Hindlimb muscle (tissue), 1 donor: ENCODE measurements around the gene TBXAS1. TPM values are rescaled to one million over a fixed set of nuclear protein-coding genes. Genes with fewer than 3 reads are reported as not detected.
"Not testable (repeated sequence)": the region's sequence is repeated elsewhere in the genome, so short reads cannot be mapped to it uniquely, and the experiment has no call there.

Source experiments
- DNase-seq: peaks from one replicate; pipeline ENCODE4 v3.0.0-alpha.2; 2013
- polyA plus RNA-seq: library from polyadenylated mRNA; unstranded; fragments of 120-200 nt; gene quantifications from one replicate; pipeline ENCODE4 v1.2.1, GENCODE V29; 2013; ENCODE audit not compliant: insufficient read length

TBXAS1 gene
- polyA plus RNA-seq, 1 donor = 6.4 TPM

GRCh38 chr7:139893461-139893860 is 64.4 kb downstream of the TBXAS1 start:
- no peak for DNase-seq

GRCh38 chr7:139893999-139894398 is 64.9 kb downstream of the TBXAS1 start:
- no peak for DNase-seq

DNA sequence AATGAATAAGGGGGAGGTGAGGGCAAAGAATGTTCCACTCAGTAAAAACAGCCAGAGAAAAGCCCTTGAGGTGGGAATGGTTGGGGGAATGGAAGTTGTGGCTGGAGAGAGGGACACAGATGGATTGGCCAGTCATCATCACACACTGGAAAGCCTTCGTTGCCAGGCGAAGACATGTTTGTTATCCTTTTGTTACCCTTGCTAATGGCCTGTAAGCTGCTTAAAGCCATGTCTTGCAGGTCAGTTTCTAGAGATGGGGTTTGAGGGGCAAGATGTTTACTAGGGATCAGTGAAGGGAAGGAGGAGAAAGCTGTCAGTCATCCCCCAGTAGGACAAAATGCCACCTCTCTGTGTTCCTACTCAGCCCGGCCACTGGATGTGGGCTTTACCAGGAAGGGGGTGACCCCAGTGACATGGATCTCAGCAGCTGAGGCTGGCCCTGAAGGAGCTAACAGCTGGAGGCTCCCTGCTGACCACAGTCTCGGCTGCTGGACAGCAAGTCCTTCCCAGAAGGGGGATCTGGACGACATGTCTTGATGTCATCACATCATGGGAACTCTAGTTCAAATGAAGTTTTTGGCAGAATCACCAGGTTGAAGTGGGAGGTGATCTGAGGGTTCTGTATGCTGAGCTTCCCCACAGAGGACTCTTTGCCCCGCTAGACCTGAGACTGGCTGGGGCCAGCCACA is 66.2 kb downstream of the TBXAS1 start:
- DNase-seq = no peak

- no peak for DNase-seq
Observed at GRCh38 chr7:139896288-139896687, 67.2 kb downstream of the TBXAS1 start.

DNA sequence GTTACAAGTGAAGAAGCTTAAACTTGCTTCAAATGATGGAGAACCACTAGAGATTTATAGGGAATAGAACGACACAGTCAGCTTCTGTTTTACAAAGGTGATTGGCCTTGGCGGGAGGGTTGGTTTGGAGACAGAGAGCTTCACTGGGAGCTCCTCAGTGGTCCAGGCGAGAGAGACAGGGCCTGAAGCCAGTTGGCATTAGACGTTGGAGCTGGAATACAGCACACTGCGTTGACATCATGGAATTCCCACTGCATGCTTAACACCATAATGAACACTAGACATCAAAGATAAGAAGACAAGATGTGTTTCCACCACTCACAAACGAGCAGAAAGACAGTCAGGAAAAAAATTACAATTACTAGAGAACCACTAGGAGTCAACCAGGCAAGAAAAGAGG is 67.8 kb downstream of the TBXAS1 start:
- peak; percentile 25 for DNase-seq

DNA sequence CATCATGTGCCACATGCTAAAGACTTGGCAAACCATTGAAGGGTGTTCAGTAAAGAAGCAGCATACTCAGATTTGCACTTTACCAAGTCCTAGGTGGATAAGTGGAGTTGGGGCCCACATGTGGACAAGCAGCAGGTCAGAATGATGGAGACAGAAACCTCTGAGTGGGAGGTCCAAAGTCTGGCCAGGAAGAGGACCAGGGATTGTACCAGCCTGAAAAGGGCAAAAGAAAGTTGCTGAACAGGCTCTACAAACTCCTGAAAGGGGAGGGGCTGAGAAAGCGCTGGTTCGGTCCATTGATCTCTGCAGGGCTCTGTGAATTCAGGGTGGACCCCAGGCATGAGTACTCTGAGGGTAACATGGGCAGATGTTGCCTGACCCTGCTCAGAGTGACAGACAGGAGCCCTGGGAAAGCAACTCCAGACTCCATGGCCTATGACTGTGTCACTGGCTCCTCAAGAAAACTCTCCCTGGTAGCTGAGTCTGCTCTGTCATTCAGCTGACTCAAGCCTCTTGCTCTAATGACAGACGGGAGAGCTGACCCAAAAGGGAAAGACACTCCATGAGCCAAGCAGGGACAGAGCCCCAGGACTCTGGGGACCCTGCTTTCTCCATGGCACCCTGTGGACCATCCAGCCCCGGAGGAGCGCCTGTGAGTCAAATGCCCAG is 68.5 kb downstream of the TBXAS1 start:
- DNase-seq = no peak

GRCh38 chr7:139898483-139898882 is 69.4 kb downstream of the TBXAS1 start:
- DNase-seq = no peak

- no peak for DNase-seq
Observed at GRCh38 chr7:139899328-139899955, 70.4 kb downstream of the TBXAS1 start.

- no peak for DNase-seq
Observed at GRCh38 chr7:139900326-139900725, 71.3 kb downstream of the TBXAS1 start.

- no peak for DNase-seq
Observed at GRCh38 chr7:139901056-139901795, 72.2 kb downstream of the TBXAS1 start.

DNA sequence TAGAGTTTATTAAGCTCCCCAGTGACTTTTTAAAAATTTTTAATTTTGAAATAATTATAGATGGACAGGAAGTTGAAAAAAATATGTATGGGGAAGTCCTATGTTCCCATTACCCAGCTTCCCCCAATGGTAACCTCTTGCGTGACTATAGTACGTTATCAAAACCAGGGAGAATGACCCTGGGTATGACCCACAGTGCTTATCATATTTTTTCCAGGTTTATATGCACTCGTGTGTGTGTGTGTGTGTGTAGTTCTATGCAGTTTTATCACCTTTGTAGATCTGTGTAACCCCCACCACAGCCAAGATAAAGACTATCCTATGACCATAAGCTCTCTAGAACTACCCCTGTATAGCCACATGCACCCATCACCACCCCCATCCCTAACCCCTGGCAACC is 72.8 kb downstream of the TBXAS1 start:
- no peak for DNase-seq

DNA sequence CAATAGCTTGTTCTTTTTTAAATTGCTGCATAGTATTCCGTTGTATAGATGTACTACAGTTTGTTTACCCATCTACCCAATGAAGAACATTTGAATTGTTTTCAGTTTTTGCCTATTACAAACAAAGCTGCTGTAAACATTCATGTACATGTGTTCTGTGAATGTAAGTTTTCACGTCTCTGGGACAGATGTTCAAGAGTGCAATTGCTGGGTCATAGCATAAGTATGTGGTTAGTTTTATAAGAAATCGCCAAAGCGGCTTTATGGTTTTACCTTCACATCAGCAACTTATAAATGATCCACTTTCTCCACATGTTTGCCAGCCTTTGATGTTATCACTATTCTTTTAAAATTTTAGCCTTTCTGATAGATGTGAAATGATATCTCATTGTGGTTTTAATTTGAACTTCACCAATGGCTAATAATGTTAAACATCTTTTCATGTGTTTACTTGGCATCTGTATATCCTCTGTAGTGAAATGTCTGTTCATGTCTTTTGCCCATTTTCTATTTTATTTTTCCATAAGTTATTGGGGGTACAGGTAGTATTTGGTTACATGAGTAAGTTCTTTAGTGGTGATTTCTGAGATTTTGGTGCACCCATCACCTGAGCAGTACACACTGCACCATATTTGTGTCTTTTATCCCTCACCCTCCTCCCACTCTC is 73.5 kb downstream of the TBXAS1 start:
- no peak for DNase-seq

DNA sequence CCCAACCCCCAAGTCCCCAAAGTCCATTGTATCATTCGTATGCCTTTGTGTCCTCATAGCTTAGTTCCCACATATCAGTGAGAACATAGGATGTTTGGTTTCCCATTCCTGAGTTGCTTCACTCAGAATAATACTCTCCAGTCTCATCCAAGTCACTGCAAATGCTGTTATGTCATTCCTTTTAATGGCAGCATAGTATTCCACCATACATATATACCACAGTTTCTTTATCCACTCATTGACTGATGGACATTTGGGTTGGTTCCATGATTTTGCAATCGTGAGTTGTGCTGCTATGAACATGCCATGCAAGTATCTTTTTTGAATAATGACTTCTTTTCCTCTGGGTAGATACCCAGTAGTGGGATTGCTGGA is 74.0 kb downstream of the TBXAS1 start:
- not testable (repeated sequence) for DNase-seq

GRCh38 chr7:139906879-139907278 is 77.8 kb downstream of the TBXAS1 start:
- no peak for DNase-seq

DNA sequence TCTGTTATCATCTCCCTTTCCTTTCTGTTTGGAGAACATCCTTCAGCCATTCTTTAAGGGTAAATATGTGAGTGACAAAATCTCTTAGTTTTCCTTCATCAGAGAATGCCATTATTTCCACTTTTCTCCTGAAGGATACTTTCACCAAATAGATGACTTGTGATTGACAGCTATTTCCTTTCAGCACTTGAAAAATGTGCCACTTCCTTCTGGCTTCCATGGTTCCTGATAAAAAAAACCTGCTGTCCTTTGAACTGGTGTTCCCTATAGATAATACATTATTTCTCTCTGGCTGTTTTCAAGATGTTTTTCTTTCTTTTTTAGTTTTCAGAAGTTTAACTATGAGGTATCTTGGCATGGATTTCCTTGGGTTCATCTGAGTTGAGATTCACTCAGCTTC is 79.7 kb downstream of the TBXAS1 start:
- no peak for DNase-seq

DNA sequence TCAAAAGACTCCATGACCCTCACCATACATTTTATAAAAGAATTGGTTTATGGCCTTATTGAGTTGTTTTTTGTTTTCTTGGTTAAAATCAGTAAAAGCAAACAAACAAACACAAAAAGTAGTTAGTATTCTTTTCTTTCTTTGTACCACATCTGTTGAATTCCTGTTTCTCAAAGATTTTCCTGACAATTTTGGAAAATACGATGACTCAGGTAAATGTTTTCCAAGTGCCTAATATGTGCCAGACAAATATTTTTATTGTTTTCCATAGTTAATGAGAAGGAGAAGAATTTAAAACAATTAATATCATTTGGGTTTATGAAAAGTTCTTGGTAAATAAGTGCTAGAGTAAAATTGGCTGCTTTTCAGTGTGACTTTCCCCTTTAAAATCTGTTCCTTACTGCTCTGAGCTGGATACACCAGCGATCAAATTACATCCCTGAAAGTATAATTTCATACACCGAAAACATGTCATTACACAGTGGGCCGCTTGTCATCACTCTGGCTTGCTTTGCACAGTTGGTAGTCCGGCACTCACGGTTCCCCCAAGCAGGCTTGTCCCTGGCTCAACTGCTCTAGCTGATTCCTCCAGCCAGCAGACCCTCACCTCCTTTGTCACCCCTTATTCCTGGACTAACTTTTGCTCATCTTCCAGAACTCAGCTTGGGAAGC is 80.5 kb downstream of the TBXAS1 start:
- DNase-seq = peak; percentile 36

- no peak for DNase-seq
Observed at GRCh38 chr7:139913021-139913844, 84.2 kb downstream of the TBXAS1 start.

- no peak for DNase-seq
Observed at GRCh38 chr7:139913845-139914135, 84.7 kb downstream of the TBXAS1 start.

GRCh38 chr7:139914306-139915267 is 85.5 kb downstream of the TBXAS1 start:
- DNase-seq = no peak

DNA sequence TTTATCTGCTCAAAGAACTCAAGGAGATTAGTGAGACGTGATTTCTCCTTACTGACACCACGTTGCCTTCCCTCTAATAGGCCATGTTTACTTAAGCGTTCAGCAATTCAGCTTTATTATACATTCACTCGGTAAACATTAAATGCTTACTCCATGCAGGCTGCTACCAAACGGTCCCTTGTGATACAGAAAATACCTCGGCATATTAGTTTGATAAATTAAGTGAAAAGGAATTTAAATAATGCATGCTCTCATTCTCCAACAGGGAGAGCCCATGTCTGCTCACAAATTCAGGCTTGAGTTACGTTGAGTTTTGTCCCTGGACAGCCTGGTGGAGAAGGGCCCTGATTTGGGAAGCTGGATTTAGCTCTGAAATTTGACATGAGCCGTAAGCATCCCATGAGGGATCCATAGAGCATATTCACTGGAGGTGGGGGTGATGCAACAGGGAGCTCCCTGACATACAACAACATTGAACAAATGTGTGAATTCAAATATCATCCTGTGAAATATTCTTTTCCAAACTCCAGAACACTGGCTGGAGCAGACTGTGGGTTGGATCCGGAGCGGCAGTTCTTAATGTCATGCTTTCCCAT is 86.3 kb downstream of the TBXAS1 start:
- DNase-seq = no peak
